DND-41 (cell line): ENCODE measurements around the gene ZNF470.

Source experiments
- EZH2 ChIP-seq: IDR thresholded peaks from 3 replicates; pipeline ENCODE4 v1.6.1; 2012; ENCODE audit warnings: borderline replicate concordance, low read depth, mild to moderate bottlenecking, moderate library complexity, low read length, inconsistent platforms; ENCODE audit not compliant: severe bottlenecking
- TF ChIP-seq, protein P1 (sequence below): IDR thresholded peaks from 2 replicates; pipeline ENCODE4 v1.5.1; 2012; ENCODE audit warnings: borderline replicate concordance, low read length, moderate library complexity, mild to moderate bottlenecking; ENCODE audit not compliant: poor library complexity, severe bottlenecking; ENCODE audit errors: extremely low read depth

DNA sequence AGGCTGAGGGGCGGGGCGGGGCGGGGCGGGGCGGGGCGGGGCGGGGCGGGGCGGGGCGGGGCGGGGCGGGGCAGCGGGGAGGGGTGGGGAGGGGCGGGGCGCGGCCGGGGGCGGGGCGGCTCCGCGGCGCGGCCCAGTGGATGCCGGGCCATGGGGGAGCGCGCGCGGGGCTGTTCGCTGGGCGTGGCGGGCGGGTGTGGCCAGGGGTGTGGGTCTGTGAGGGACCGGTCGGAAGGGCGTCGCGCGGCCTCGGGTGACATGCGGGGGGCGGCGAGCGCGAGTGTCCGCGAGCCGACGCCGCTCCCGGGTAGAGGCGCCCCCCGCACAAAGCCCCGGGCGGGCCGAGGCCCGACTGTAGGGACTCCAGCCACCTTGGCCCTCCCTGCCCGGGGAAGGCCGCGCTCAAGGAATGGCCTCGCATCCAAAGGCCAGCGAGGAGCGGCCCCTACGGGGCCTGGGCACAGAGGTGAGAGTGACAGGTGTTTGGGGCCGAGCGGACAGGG, 28.5 kb upstream of the ZNF470 start, which contains the start of gene ZFP28:
- no peak for TF ChIP-seq EZH2
- TF ChIP-seq, protein P1, sequence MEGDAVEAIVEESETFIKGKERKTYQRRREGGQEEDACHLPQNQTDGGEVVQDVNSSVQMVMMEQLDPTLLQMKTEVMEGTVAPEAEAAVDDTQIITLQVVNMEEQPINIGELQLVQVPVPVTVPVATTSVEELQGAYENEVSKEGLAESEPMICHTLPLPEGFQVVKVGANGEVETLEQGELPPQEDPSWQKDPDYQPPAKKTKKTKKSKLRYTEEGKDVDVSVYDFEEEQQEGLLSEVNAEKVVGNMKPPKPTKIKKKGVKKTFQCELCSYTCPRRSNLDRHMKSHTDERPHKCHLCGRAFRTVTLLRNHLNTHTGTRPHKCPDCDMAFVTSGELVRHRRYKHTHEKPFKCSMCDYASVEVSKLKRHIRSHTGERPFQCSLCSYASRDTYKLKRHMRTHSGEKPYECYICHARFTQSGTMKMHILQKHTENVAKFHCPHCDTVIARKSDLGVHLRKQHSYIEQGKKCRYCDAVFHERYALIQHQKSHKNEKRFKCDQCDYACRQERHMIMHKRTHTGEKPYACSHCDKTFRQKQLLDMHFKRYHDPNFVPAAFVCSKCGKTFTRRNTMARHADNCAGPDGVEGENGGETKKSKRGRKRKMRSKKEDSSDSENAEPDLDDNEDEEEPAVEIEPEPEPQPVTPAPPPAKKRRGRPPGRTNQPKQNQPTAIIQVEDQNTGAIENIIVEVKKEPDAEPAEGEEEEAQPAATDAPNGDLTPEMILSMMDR = no peak
